Hindlimb muscle (tissue), 1 donor: ENCODE data around the gene SCARB1. TPM values are rescaled to one million over a fixed set of nuclear protein-coding genes. Genes with fewer than 3 reads are reported as not detected.

Experiments
- DNase-seq: peaks from one replicate; pipeline ENCODE4 v3.0.0-alpha.2; 2013
- polyA plus RNA-seq: library from polyadenylated mRNA; unstranded; fragments of 120-200 nt; gene quantifications from one replicate; pipeline ENCODE4 v1.2.1, GENCODE V29; 2013; ENCODE audit not compliant: insufficient read length

The SCARB1 gene
- polyA plus RNA-seq, 1 donor, result 25.1 TPM

GRCh38 chr12:124756760-124757159 is 106.9 kb downstream of the SCARB1 start:
- DNase-seq, result no peak

- DNase-seq, result no peak
These were observed 107.5 kb downstream of the SCARB1 start for GRCh38 chr12:124756166-124756565.

GRCh38 chr12:124755801-124756148 is 107.9 kb downstream of the SCARB1 start:
- DNase-seq, result no peak

GRCh38 chr12:124754949-124755800 is 108.5 kb downstream of the SCARB1 start:
- DNase-seq, result peak; percentile 82

GRCh38 chr12:124754491-124754890 is 109.2 kb downstream of the SCARB1 start:
- DNase-seq, result no peak

- no peak for DNase-seq
These were observed 109.7 kb downstream of the SCARB1 start for GRCh38 chr12:124753993-124754392.

- no peak for DNase-seq
These were observed 110.5 kb downstream of the SCARB1 start for GRCh38 chr12:124753228-124753591.

GRCh38 chr12:124752437-124753227 is 111.0 kb downstream of the SCARB1 start:
- no peak for DNase-seq

GRCh38 chr12:124751654-124752355 is 111.9 kb downstream of the SCARB1 start:
- DNase-seq, result no peak

- no peak for DNase-seq
These were observed 112.7 kb downstream of the SCARB1 start for GRCh38 chr12:124750787-124751471.

GRCh38 chr12:124750149-124750656 is 113.5 kb downstream of the SCARB1 start:
- no peak for DNase-seq

GRCh38 chr12:124749725-124750124 is 113.9 kb downstream of the SCARB1 start:
- DNase-seq, result no peak

- DNase-seq, result no peak
These were observed 116.1 kb downstream of the SCARB1 start for GRCh38 chr12:124747426-124748161.

GRCh38 chr12:124746649-124747425 is 116.8 kb downstream of the SCARB1 start:
- DNase-seq, result no peak

GRCh38 chr12:124745891-124746570 is 117.6 kb downstream of the SCARB1 start:
- DNase-seq, result peak; percentile 92

GRCh38 chr12:124745465-124745890 is 118.2 kb downstream of the SCARB1 start:
- no peak for DNase-seq

- DNase-seq, result no peak
These were observed 118.8 kb downstream of the SCARB1 start for GRCh38 chr12:124744659-124745464.

GRCh38 chr12:124744273-124744640 is 119.4 kb downstream of the SCARB1 start:
- no peak for DNase-seq
